Measurements from ENCODE around the gene CSTPP1. TPM values are rescaled to one million over a fixed set of nuclear protein-coding genes. Genes with fewer than 3 reads are reported as not detected.
"Not testable (repeated sequence)": the region's sequence is repeated elsewhere in the genome, so short reads cannot be mapped to it uniquely, and the experiment has no call there.

CSTPP1 gene
- total RNA-seq, 4 donors from 2014 or later: 19.1 to 27.0 (median 21.8) TPM

DNA sequence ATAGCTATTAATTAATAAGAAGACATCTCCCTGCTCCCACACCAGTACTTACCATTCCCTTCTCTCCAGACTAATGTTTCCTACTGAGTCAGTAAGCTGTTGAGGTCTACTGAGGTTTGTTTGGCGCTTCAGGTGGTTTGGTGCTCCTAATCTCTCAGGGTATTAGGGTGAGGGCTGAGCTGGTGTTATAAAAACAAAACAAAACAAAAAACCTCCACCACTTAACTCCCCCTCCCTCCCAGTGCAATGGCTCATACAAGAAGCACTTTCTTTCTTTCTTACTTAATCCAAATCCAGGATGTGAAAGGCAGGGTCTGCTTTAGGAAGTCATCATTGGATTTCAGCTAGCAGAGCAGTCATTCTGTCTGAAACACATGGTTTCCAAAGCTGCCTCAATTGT, 15.3 kb downstream of the CSTPP1 start:
- Histone ChIP-seq H3K9me3 (no peaks in the 10 kb centered on the region), H3K4me3 (no peak overlapping the region), H3K36me3 (no peaks in the 10 kb centered on the region), H3K27ac (no peak overlapping the region), H3K4me1 (peaks cover 0 to 18% (median 0%) of the 10 kb centered on the region in 3 donors), H3K27me3 (no peaks in the 10 kb centered on the region)
- ATAC-seq: no peak
- TF ChIP-seq, protein P1, sequence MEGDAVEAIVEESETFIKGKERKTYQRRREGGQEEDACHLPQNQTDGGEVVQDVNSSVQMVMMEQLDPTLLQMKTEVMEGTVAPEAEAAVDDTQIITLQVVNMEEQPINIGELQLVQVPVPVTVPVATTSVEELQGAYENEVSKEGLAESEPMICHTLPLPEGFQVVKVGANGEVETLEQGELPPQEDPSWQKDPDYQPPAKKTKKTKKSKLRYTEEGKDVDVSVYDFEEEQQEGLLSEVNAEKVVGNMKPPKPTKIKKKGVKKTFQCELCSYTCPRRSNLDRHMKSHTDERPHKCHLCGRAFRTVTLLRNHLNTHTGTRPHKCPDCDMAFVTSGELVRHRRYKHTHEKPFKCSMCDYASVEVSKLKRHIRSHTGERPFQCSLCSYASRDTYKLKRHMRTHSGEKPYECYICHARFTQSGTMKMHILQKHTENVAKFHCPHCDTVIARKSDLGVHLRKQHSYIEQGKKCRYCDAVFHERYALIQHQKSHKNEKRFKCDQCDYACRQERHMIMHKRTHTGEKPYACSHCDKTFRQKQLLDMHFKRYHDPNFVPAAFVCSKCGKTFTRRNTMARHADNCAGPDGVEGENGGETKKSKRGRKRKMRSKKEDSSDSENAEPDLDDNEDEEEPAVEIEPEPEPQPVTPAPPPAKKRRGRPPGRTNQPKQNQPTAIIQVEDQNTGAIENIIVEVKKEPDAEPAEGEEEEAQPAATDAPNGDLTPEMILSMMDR (IDR thresholded peaks at IDR 0.05): no peak
- TF ChIP-seq EP300 (IDR thresholded peaks at IDR 0.05) (no peak), POLR2AphosphoS5 (IDR thresholded peaks at IDR 0.05) (no peak), POLR2A (IDR thresholded peaks at IDR 0.05) (no peak)
- 100% methylated on average over 1 of the region's 1 CpG for WGBS, 2 donors (ENCODE audit: low coverage in 1 of 2)

GRCh38 chr11:46952553-46952952, 16.0 kb downstream of the CSTPP1 start:
- no peaks in the 10 kb centered on the region for H3K36me3 ChIP-seq
- TF ChIP-seq EP300 (IDR thresholded peaks at IDR 0.05) (no peak), POLR2AphosphoS5 (IDR thresholded peaks at IDR 0.05) (no peak)
- TF ChIP-seq, protein P1 (IDR thresholded peaks at IDR 0.05): no peak
- peaks cover 0 to 11% (median 0%) of the 10 kb centered on the region in 3 donors for H3K4me1 ChIP-seq
- WGBS, 2 donors (ENCODE audit: low coverage in 1 of 2): 63 to 79% methylated on average over 1 to 2 of the region's 2 CpGs
- no peaks in the 10 kb centered on the region for H3K9me3 ChIP-seq
- ATAC-seq: no peak
- no peaks in the 10 kb centered on the region for H3K27me3 ChIP-seq
- H3K4me3 ChIP-seq: no peak overlapping the region
- H3K27ac ChIP-seq: no peak overlapping the region

- WGBS, 2 donors (ENCODE audit: low coverage in 1 of 2): 86 to 94% methylated on average over 4 to 5 of the region's 5 CpGs
- Histone ChIP-seq H3K27me3 (no peaks in the 10 kb centered on the region), H3K4me1 (peaks cover 0 to 7% (median 0%) of the 10 kb centered on the region in 3 donors), H3K9me3 (no peaks in the 10 kb centered on the region), H3K36me3 (no peaks in the 10 kb centered on the region), H3K27ac (no peak overlapping the region), H3K4me3 (no peak overlapping the region)
- no peak for ATAC-seq
- TF ChIP-seq POLR2AphosphoS5 (IDR thresholded peaks at IDR 0.05) (no peak), POLR2A (IDR thresholded peaks at IDR 0.05) (no peak), EP300 (IDR thresholded peaks at IDR 0.05) (no peak)
- TF ChIP-seq, protein P1 (IDR thresholded peaks at IDR 0.05): no peak
Observed at GRCh38 chr11:46953093-46953492, 16.5 kb downstream of the CSTPP1 start.

DNA sequence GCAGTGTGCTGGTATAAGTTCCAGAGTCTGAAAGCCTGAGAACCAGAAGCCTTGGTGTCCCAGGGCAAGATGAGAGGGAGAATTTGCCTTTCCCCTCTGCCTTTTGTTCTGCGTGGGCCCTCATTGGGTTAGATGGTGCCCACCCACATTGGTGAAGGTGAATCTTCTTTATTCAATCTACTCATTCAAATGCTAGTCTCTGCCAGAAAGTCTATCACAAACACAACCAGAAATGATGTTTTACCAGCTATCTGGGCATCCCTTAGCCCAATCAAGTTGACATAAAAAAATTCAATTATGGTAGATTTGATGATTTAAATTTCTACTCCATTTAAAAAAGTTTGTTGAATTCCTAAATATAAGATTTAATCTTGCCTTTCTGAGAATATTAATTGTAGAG, 22.2 kb downstream of the CSTPP1 start:
- ATAC-seq: no peak
- no peak overlapping the region for H3K4me3 ChIP-seq
- H3K27me3 ChIP-seq: no peaks in the 10 kb centered on the region
- TF ChIP-seq POLR2A (IDR thresholded peaks at IDR 0.05) (no peak), POLR2AphosphoS5 (IDR thresholded peaks at IDR 0.05) (no peak)
- TF ChIP-seq, protein P1 (IDR thresholded peaks at IDR 0.05): no peak
- no peaks in the 10 kb centered on the region for H3K9me3 ChIP-seq
- WGBS, 2 donors (ENCODE audit: low coverage in 1 of 2): 100% methylated on average over 1 of the region's 1 CpG; no CpG with 5 or more reads in 1 of the 2 donors
- H3K4me1 ChIP-seq: no peaks in the 10 kb centered on the region
- H3K27ac ChIP-seq: no peak overlapping the region
- no peaks in the 10 kb centered on the region for H3K36me3 ChIP-seq

DNA sequence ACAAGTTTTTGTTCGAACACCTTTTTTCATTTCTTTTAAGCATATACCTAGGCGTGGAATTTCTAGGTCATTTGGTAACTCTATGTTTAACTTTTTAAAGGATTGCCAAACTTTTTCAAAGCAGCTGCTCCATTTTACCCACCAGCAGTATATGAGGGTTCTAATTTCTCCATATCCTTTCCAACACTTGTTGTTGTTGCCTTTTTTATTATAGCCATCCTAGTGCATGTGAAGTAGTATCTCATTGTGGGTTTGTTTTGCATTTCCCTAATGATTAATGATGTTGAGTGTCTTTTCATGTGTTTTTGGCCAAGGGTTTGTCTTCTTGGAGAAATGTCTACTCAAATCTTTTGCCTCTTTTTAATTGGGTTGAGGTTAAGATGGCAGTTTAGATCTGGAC, 24.5 kb downstream of the CSTPP1 start:
- no peaks in the 10 kb centered on the region for H3K27me3 ChIP-seq
- ATAC-seq: no peak
- H3K9me3 ChIP-seq: no peaks in the 10 kb centered on the region
- H3K4me3 ChIP-seq: no peak overlapping the region
- no peaks in the 10 kb centered on the region for H3K4me1 ChIP-seq
- TF ChIP-seq POLR2A (IDR thresholded peaks at IDR 0.05): no peak
- TF ChIP-seq EP300 (IDR thresholded peaks at IDR 0.05): no peak
- TF ChIP-seq POLR2AphosphoS5 (IDR thresholded peaks at IDR 0.05): no peak
- WGBS, 2 donors (ENCODE audit: low coverage in 1 of 2): 97 to 100% methylated on average over 2 of the region's 2 CpGs
- no peak overlapping the region for H3K27ac ChIP-seq
- no peaks in the 10 kb centered on the region for H3K36me3 ChIP-seq

DNA sequence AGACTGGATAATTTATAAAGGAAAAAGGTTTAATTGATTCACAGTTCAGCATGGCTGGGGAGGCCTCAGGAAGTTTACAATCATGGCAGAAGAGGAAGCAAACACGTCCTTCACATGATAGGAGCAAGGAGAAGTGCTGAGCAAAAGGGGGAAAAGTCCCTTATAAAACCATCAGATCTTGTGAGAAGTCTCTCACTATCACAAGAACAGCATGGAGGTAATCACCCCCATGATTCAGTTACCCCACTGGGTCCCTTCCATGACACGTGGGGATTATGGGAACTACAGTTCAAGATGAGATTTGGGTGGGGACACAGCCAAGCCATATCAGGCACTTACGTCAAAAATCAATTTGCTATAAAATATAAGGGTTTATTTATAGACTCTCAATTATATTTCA, 25.3 kb downstream of the CSTPP1 start:
- H3K27me3 ChIP-seq, ATAC-seq, H3K4me1 ChIP-seq, H3K9me3 ChIP-seq, H3K27ac ChIP-seq, H3K4me3 ChIP-seq, H3K36me3 ChIP-seq: not testable (repeated sequence)
- WGBS, 2 donors (ENCODE audit: low coverage in 1 of 2): 92 to 100% methylated on average over 1 to 3 of the region's 3 CpGs

Data from gastroesophageal sphincter (tissue), 4 donors.